ENCODE data around the gene WNT7B.

WNT7B gene

GRCh38 chr22:46013460-46014416 is 36.8 kb upstream of the WNT7B start:
- H3K4me1 ChIP-seq (ENCODE audit: control insufficient read depth, insufficient read depth, low read length, poor library complexity, severe bottlenecking) = no peaks in the 10 kb centered on the region
- H3K4me3 ChIP-seq (ENCODE audit: extremely low read depth, insufficient read depth, low read length, poor library complexity, severe bottlenecking) = peak overlapping the region; percentile 52
- WGBS, 2 experiments (ENCODE audit: insufficient coverage in 2 of 2) = 4 to 6% methylated on average over 40 to 54 of the region's 56 CpGs
- H3K27ac ChIP-seq (ENCODE audit: low read depth, low read length, severe bottlenecking) = peak overlapping the region; percentile 93
- H3K9me3 ChIP-seq (ENCODE audit: control insufficient read depth, low read length) = peaks cover 7% of the 10 kb centered on the region
- H3K36me3 ChIP-seq (ENCODE audit: control insufficient read depth, insufficient read depth, low read length) = no peaks in the 10 kb centered on the region

GRCh38 chr22:46012881-46013281 is 35.9 kb upstream of the WNT7B start:
- Histone ChIP-seq H3K9me3 (ENCODE audit: control insufficient read depth, low read length) (peaks cover 7% of the 10 kb centered on the region), H3K4me3 (ENCODE audit: extremely low read depth, insufficient read depth, low read length, poor library complexity, severe bottlenecking) (no peak overlapping the region), H3K36me3 (ENCODE audit: control insufficient read depth, insufficient read depth, low read length) (no peaks in the 10 kb centered on the region), H3K4me1 (ENCODE audit: control insufficient read depth, insufficient read depth, low read length, poor library complexity, severe bottlenecking) (no peaks in the 10 kb centered on the region), H3K27ac (ENCODE audit: low read depth, low read length, severe bottlenecking) (no peak overlapping the region)
- 78% methylated on average over 6 to 8 of the region's 11 CpGs for WGBS, 2 experiments (ENCODE audit: insufficient coverage in 2 of 2)

- H3K4me1 ChIP-seq (ENCODE audit: control insufficient read depth, insufficient read depth, low read length, poor library complexity, severe bottlenecking) = peaks cover 2% of the 10 kb centered on the region
Observed at GRCh38 chr22:46012182-46012880, 35.4 kb upstream of the WNT7B start.

GRCh38 chr22:46011627-46012181 is 34.7 kb upstream of the WNT7B start:
- Histone ChIP-seq H3K36me3 (ENCODE audit: control insufficient read depth, insufficient read depth, low read length) (no peaks in the 10 kb centered on the region), H3K4me1 (ENCODE audit: control insufficient read depth, insufficient read depth, low read length, poor library complexity, severe bottlenecking) (peaks cover 8% of the 10 kb centered on the region), H3K4me3 (ENCODE audit: extremely low read depth, insufficient read depth, low read length, poor library complexity, severe bottlenecking) (no peak overlapping the region), H3K27ac (ENCODE audit: low read depth, low read length, severe bottlenecking) (no peak overlapping the region), H3K9me3 (ENCODE audit: control insufficient read depth, low read length) (peaks cover 7% of the 10 kb centered on the region)
- WGBS, 2 experiments (ENCODE audit: insufficient coverage in 2 of 2) = 83 to 85% methylated on average over 16 to 17 of the region's 18 CpGs

More at GRCh38 chr22:46012182-46012880, 35.4 kb upstream of the WNT7B start:
- H3K27ac ChIP-seq (ENCODE audit: low read depth, low read length, severe bottlenecking) = no peak overlapping the region
- no peaks in the 10 kb centered on the region for H3K36me3 ChIP-seq (ENCODE audit: control insufficient read depth, insufficient read depth, low read length)
- no peak overlapping the region for H3K4me3 ChIP-seq (ENCODE audit: extremely low read depth, insufficient read depth, low read length, poor library complexity, severe bottlenecking)
- WGBS, 2 experiments (ENCODE audit: insufficient coverage in 2 of 2) = 93 to 98% methylated on average over 12 to 13 of the region's 13 CpGs
- H3K9me3 ChIP-seq (ENCODE audit: control insufficient read depth, low read length) = peaks cover 7% of the 10 kb centered on the region

GRCh38 chr22:46010951-46011626 is 34.1 kb upstream of the WNT7B start:
- peaks cover 13% of the 10 kb centered on the region for H3K4me1 ChIP-seq (ENCODE audit: control insufficient read depth, insufficient read depth, low read length, poor library complexity, severe bottlenecking)
- H3K9me3 ChIP-seq (ENCODE audit: control insufficient read depth, low read length) = peaks cover 7% of the 10 kb centered on the region
- H3K36me3 ChIP-seq (ENCODE audit: control insufficient read depth, insufficient read depth, low read length) = no peaks in the 10 kb centered on the region
- no peak overlapping the region for H3K4me3 ChIP-seq (ENCODE audit: extremely low read depth, insufficient read depth, low read length, poor library complexity, severe bottlenecking)
- 87 to 95% methylated on average over 8 to 19 of the region's 20 CpGs for WGBS, 2 experiments (ENCODE audit: insufficient coverage in 2 of 2)
- no peak overlapping the region for H3K27ac ChIP-seq (ENCODE audit: low read depth, low read length, severe bottlenecking)

- H3K4me1 ChIP-seq (ENCODE audit: control insufficient read depth, insufficient read depth, low read length, poor library complexity, severe bottlenecking) = peaks cover 13% of the 10 kb centered on the region
- H3K36me3 ChIP-seq (ENCODE audit: control insufficient read depth, insufficient read depth, low read length) = no peaks in the 10 kb centered on the region
- WGBS, 2 experiments (ENCODE audit: insufficient coverage in 2 of 2) = 97 to 98% methylated on average over 7 to 8 of the region's 8 CpGs
- peaks cover 7% of the 10 kb centered on the region for H3K9me3 ChIP-seq (ENCODE audit: control insufficient read depth, low read length)
- no peak overlapping the region for H3K27ac ChIP-seq (ENCODE audit: low read depth, low read length, severe bottlenecking)
- no peak overlapping the region for H3K4me3 ChIP-seq (ENCODE audit: extremely low read depth, insufficient read depth, low read length, poor library complexity, severe bottlenecking)
Observed at GRCh38 chr22:46010207-46010867, 33.4 kb upstream of the WNT7B start.

- WGBS, 2 experiments (ENCODE audit: insufficient coverage in 2 of 2) = 91 to 95% methylated on average over 4 to 5 of the region's 5 CpGs
- peaks cover 13% of the 10 kb centered on the region for H3K4me1 ChIP-seq (ENCODE audit: control insufficient read depth, insufficient read depth, low read length, poor library complexity, severe bottlenecking)
- no peak overlapping the region for H3K27ac ChIP-seq (ENCODE audit: low read depth, low read length, severe bottlenecking)
Observed at GRCh38 chr22:46009730-46010129, 32.8 kb upstream of the WNT7B start.

GRCh38 chr22:46008836-46009596 is 32.1 kb upstream of the WNT7B start:
- peaks cover 7% of the 10 kb centered on the region for H3K9me3 ChIP-seq (ENCODE audit: control insufficient read depth, low read length)
- H3K36me3 ChIP-seq (ENCODE audit: control insufficient read depth, insufficient read depth, low read length) = no peaks in the 10 kb centered on the region
- H3K4me3 ChIP-seq (ENCODE audit: extremely low read depth, insufficient read depth, low read length, poor library complexity, severe bottlenecking) = no peak overlapping the region
- H3K4me1 ChIP-seq (ENCODE audit: control insufficient read depth, insufficient read depth, low read length, poor library complexity, severe bottlenecking) = peaks cover 13% of the 10 kb centered on the region
- H3K27ac ChIP-seq (ENCODE audit: low read depth, low read length, severe bottlenecking) = no peak overlapping the region
- 97 to 98% methylated on average over 7 to 8 of the region's 9 CpGs for WGBS, 2 experiments (ENCODE audit: insufficient coverage in 2 of 2)

More at GRCh38 chr22:46009730-46010129, 32.8 kb upstream of the WNT7B start:
- no peak overlapping the region for H3K4me3 ChIP-seq (ENCODE audit: extremely low read depth, insufficient read depth, low read length, poor library complexity, severe bottlenecking)
- H3K9me3 ChIP-seq (ENCODE audit: control insufficient read depth, low read length) = peaks cover 7% of the 10 kb centered on the region
- no peaks in the 10 kb centered on the region for H3K36me3 ChIP-seq (ENCODE audit: control insufficient read depth, insufficient read depth, low read length)

GRCh38 chr22:46008291-46008690 is 31.3 kb upstream of the WNT7B start:
- H3K9me3 ChIP-seq (ENCODE audit: control insufficient read depth, low read length) = peaks cover 7% of the 10 kb centered on the region
- no peak overlapping the region for H3K27ac ChIP-seq (ENCODE audit: low read depth, low read length, severe bottlenecking)
- H3K36me3 ChIP-seq (ENCODE audit: control insufficient read depth, insufficient read depth, low read length) = no peaks in the 10 kb centered on the region
- no peak overlapping the region for H3K4me3 ChIP-seq (ENCODE audit: extremely low read depth, insufficient read depth, low read length, poor library complexity, severe bottlenecking)
- WGBS, 2 experiments (ENCODE audit: insufficient coverage in 2 of 2) = 100% methylated on average over 1 of the region's 3 CpGs
- H3K4me1 ChIP-seq (ENCODE audit: control insufficient read depth, insufficient read depth, low read length, poor library complexity, severe bottlenecking) = peaks cover 17% of the 10 kb centered on the region
